SK-N-SH (cell line): ENCODE data around the gene ST8SIA6. TPM values are rescaled to one million over a fixed set of nuclear protein-coding genes. Genes with fewer than 3 reads are reported as not detected.

ENCODE experiments used
- CTCF ChIA-PET: fragments of 300-600, 350-600 bp; formaldehyde crosslinking; extraction: SDS; loops from one replicate; lab custom pipeline; 2021; lab: Yijun Ruan, JAX
- POLR2A ChIA-PET: fragments of 350-600 bp; sonication (Branson Sonifier 250); formaldehyde crosslinking; extraction: SDS; loops from one replicate; lab custom pipeline; 2020; ENCODE audit warnings: antibody characterized with exemption, inconsistent platforms; lab: Yijun Ruan, JAX
- DNase-seq: peaks from one replicate; pipeline ENCODE4 v3.0.0; 2012
- H2AFZ ChIP-seq: fragments of 200-600 bp; sonication (generic); 2 replicates; pipeline ENCODE4 v1.8.1; 2016; ENCODE audit warnings: antibody characterized with exemption, mild to moderate bottlenecking, low read depth
- H3F3A ChIP-seq: fragments of 200-600 bp; sonication (generic); replicated peaks from 2 replicates; pipeline ENCODE3; 2016; ENCODE audit warnings: antibody characterized with exemption, mild to moderate bottlenecking; ENCODE audit not compliant: insufficient read depth
- H3K27ac ChIP-seq, 2 experiments: fragments of 200-500 bp in 1 of 2; fragments of 200-600 bp in 1 of 2; sonication (Bioruptor generic) in 1 of 2; sonication (generic), shearing (Covaris generic) in 1 of 2; 2 replicates each; pipeline versions ENCODE4 v1.5.1 to v1.6.1; 2014 to 2016; ENCODE audit warnings: low read depth in 2 of 2, inconsistent platforms in 1 of 2, low read length in 1 of 2, mild to moderate bottlenecking in 1 of 2, mixed read lengths in 1 of 2
- H3K27me3 ChIP-seq: fragments of 200-600 bp; sonication (generic), shearing (Covaris generic); 2 replicates; pipeline ENCODE4 v1.6.1; 2016; ENCODE audit warnings: mixed run types; ENCODE audit not compliant: insufficient read depth
- H3K36me3 ChIP-seq, 2 experiments: fragments of 200-500 bp in 1 of 2; fragments of 200-600 bp in 1 of 2; sonication (Bioruptor generic) in 1 of 2; sonication (generic) in 1 of 2; replicated peaks in 1 of 2; 2 replicates each; pipeline versions ENCODE3 to v1.5.1; 2014 to 2016; ENCODE audit warnings: low read length in 1 of 2, mild to moderate bottlenecking in 1 of 2; ENCODE audit not compliant: insufficient read depth in 2 of 2, control insufficient read depth in 1 of 2
- H3K4me1 ChIP-seq, 2 experiments: fragments of 200-500 bp in 1 of 2; fragments of 200-600 bp in 1 of 2; sonication (Bioruptor generic) in 1 of 2; sonication (generic), shearing (Covaris generic) in 1 of 2; 2 replicates each; pipeline versions ENCODE4 v1.5.1 to v1.6.1; 2014 to 2016; ENCODE audit warnings: low read depth in 1 of 2, low read length in 1 of 2, mixed run types in 1 of 2; ENCODE audit not compliant: insufficient read depth in 2 of 2, control insufficient read depth in 1 of 2
- H3K4me2 ChIP-seq: fragments of 200-600 bp; sonication (generic), shearing (Covaris generic); 2 replicates; pipeline ENCODE4 v1.6.1; 2017; ENCODE audit warnings: mixed run types
- H3K4me3 ChIP-seq, 2 experiments: fragments of 200-500 bp in 1 of 2; fragments of 200-600 bp in 1 of 2; sonication (Bioruptor generic) in 1 of 2; sonication (generic), shearing (Covaris generic) in 1 of 2; 2 replicates each; pipeline versions ENCODE4 v1.5.1 to v1.8.1; 2014 to 2016; ENCODE audit warnings: low read depth in 2 of 2, inconsistent platforms in 1 of 2, low read length in 1 of 2, mild to moderate bottlenecking in 1 of 2, mixed read lengths in 1 of 2, moderate library complexity in 1 of 2
- H3K79me2 ChIP-seq: fragments of 200-600 bp; sonication (generic); 2 replicates; pipeline ENCODE4 v1.8.1; 2017; ENCODE audit warnings: mild to moderate bottlenecking; ENCODE audit not compliant: insufficient read depth
- H3K9ac ChIP-seq: fragments of 200-600 bp; sonication (generic); 2 replicates; pipeline ENCODE4 v1.6.1; 2017; ENCODE audit warnings: mixed run types
- H3K9me2 ChIP-seq: fragments of 200-600 bp; sonication (generic); 2 replicates; pipeline ENCODE4 v1.6.1; 2017; ENCODE audit warnings: mixed run types
- H3K9me3 ChIP-seq: fragments of 200-600 bp; sonication (generic); 2 replicates; pipeline ENCODE4 v1.6.1; 2017; ENCODE audit warnings: mixed run types, mild to moderate bottlenecking, moderate library complexity
- H4K20me1 ChIP-seq: fragments of 200-600 bp; sonication (generic); 2 replicates; pipeline ENCODE4 v1.6.1; 2017; ENCODE audit warnings: mild to moderate bottlenecking, mixed run types; ENCODE audit not compliant: insufficient read depth
- ELF1 ChIP-seq: IDR thresholded peaks from 2 replicates; pipeline ENCODE4 v1.4.0; 2012
- EP300 ChIP-seq, 2 experiments: IDR thresholded peaks; 2 replicates each; pipeline versions ENCODE4 v1.4.0 to v1.6.1; 2012; ENCODE audit warnings: borderline replicate concordance in 1 of 2, low read depth in 1 of 2, low read length in 1 of 2
- EZH2phosphoT487 ChIP-seq: fragments of 200-600 bp; sonication (generic); IDR thresholded peaks from 2 replicates; pipeline ENCODE4 v1.6.1; 2017; ENCODE audit warnings: low read depth, mixed run types, mild to moderate bottlenecking, antibody characterized with exemption, moderate library complexity, borderline replicate concordance
- JUND ChIP-seq: IDR thresholded peaks from 2 replicates; pipeline ENCODE4 v1.4.0; 2012
- MAX ChIP-seq: IDR thresholded peaks from 2 replicates; pipeline ENCODE4 v1.4.0; 2012; ENCODE audit warnings: low read depth
- MXI1 ChIP-seq: IDR thresholded peaks from 2 replicates; pipeline ENCODE4 v1.6.1; 2012; ENCODE audit warnings: mild to moderate bottlenecking, low read depth, low read length, improper control_type of control experiment
- NFIC ChIP-seq: IDR thresholded peaks from 2 replicates; pipeline ENCODE4 v1.4.0; 2012; ENCODE audit warnings: borderline replicate concordance
- NRF1 ChIP-seq: IDR thresholded peaks from 2 replicates; pipeline ENCODE4 v1.6.1; 2012; ENCODE audit warnings: low read depth, mild to moderate bottlenecking, low read length
- POLR2AphosphoS5 ChIP-seq: IDR thresholded peaks from 2 replicates; pipeline ENCODE4 v1.6.1; 2012; ENCODE audit warnings: low read depth, low read length
- RAD21 ChIP-seq: IDR thresholded peaks from 2 replicates; pipeline ENCODE4 v1.6.1; 2012; ENCODE audit warnings: mild to moderate bottlenecking, low read length
- TEAD4 ChIP-seq: IDR thresholded peaks from 2 replicates; pipeline ENCODE4 v1.4.0; 2012; ENCODE audit warnings: mild to moderate bottlenecking, borderline replicate concordance; ENCODE audit not compliant: insufficient read depth
- USF1 ChIP-seq: IDR thresholded peaks from 2 replicates; pipeline ENCODE4 v1.4.0; 2012; ENCODE audit warnings: low read depth, borderline replicate concordance
- YY1 ChIP-seq: IDR thresholded peaks from 2 replicates; pipeline ENCODE4 v1.4.0; 2012; ENCODE audit warnings: low read depth, mild to moderate bottlenecking
- WGBS: methylation state at CpG from one replicate; pipeline ENCODE4 v1.1.6; 2017; ENCODE audit warnings: low lambda C conversion rate; 5-methylcytosine and 5-hydroxymethylcytosine counted together
- polyA plus RNA-seq, 3 experiments: library from polyadenylated mRNA; depleted of rRNA; stranded (reverse); fragments of >200 nt; gene quantifications; 2 replicates each; pipeline ENCODE4 v1.2.3, GENCODE V29; 2012

Gene ST8SIA6
- polyA plus RNA-seq, 1 of the 3 experiments (the other 2 are of a cell fraction), result 0.03 TPM

- no peak for TF ChIP-seq NRF1
- no peak for TF ChIP-seq TEAD4
- TF ChIP-seq RAD21, result no peak
- no peak for TF ChIP-seq JUND
Measured at GRCh38 chr10:17422931-17423330, 31.5 kb downstream of the ST8SIA6 start (continued).

- WGBS, result 56% methylated on average over 2 of the region's 2 CpGs
- CTCF ChIA-PET, result interaction anchor here (0.8 to 1.7 kb wide), 3 partner anchors 12 to 575 kb away, joined by 3 to 7 read pairs (median 3); no protein-coding TSS in a partner anchor
- H3K4me1 ChIP-seq, result no peaks in the 10 kb centered on the region
Measured at GRCh38 chr10:17418249-17418648, 36.1 kb downstream of the ST8SIA6 start.

GRCh38 chr10:17416442-17417211 lies 37.8 kb downstream of the ST8SIA6 start:
- H3K36me3 ChIP-seq, result no peaks in the 10 kb centered on the region
- H3F3A ChIP-seq, result no peaks in the 10 kb centered on the region
- H3K79me2 ChIP-seq, result no peaks in the 10 kb centered on the region
- no peak for TF ChIP-seq ELF1
- no peak for TF ChIP-seq NRF1
- no peak for TF ChIP-seq EP300 (IDR thresholded peaks at IDR 0.05; ENCODE audit: borderline replicate concordance in 1 of 2, low read depth in 1 of 2, low read length in 1 of 2)
- no peak for TF ChIP-seq TEAD4
- no peak for TF ChIP-seq EZH2phosphoT487
- no peak for TF ChIP-seq POLR2AphosphoS5
- no peak for TF ChIP-seq NFIC
- TF ChIP-seq YY1, result no peak
- TF ChIP-seq, all 33 proteins: peak for 0
- Histone ChIP-seq H3K9me3 (no peaks in the 10 kb centered on the region), H4K20me1 (no peaks in the 10 kb centered on the region), H3K27ac (no peak overlapping the region), H3K27me3 (no peaks in the 10 kb centered on the region), H3K4me3 (no peak overlapping the region), H3K4me2 (no peak overlapping the region), H3K4me1 (no peaks in the 10 kb centered on the region), H3K9me2 (no peaks in the 10 kb centered on the region), H3K9ac (no peak overlapping the region), H2AFZ (no peak overlapping the region)
- POLR2A ChIA-PET, result no interaction called here
- CTCF ChIA-PET, result interaction anchor here (1.2 kb wide), 1 partner anchor 13 kb away, joined by 3 read pairs; no protein-coding TSS in a partner anchor
- 52% methylated on average over 8 of the region's 8 CpGs for WGBS
- no peak for DNase-seq

More at GRCh38 chr10:17418249-17418648, 36.1 kb downstream of the ST8SIA6 start:
- no peak for DNase-seq
- no peaks in the 10 kb centered on the region for H3K36me3 ChIP-seq
- H3K79me2 ChIP-seq, result no peaks in the 10 kb centered on the region
- H3K27ac ChIP-seq, result no peak overlapping the region
- TF ChIP-seq MAX (no peak), USF1 (no peak), EZH2phosphoT487 (no peak), MXI1 (no peak)
- no peak overlapping the region for H3K4me3 ChIP-seq
- no peaks in the 10 kb centered on the region for H3K27me3 ChIP-seq
- no peaks in the 10 kb centered on the region for H4K20me1 ChIP-seq
- H3F3A ChIP-seq, result no peaks in the 10 kb centered on the region
- no peak overlapping the region for H3K9ac ChIP-seq
- no peaks in the 10 kb centered on the region for H3K9me2 ChIP-seq
- H3K9me3 ChIP-seq, result no peaks in the 10 kb centered on the region
- no peak overlapping the region for H2AFZ ChIP-seq
- H3K4me2 ChIP-seq, result no peak overlapping the region
- POLR2A ChIA-PET, result no interaction called here
